ENCODE data around the gene MRPL21. TPM values are rescaled to one million over a fixed set of nuclear protein-coding genes. Genes with fewer than 3 reads are reported as not detected.
A peak's percentile ranks its signal among the peaks of the same experiment; 100 is the strongest.

MRPL21 gene
- total and polyA plus RNA-seq, 2 of the 13 experiments (the other 11 are each of a cell fraction or from before 2014, with no cell fraction given), result 61.5 to 100 TPM

GRCh38 chr11:68903288-68904247 is at the start of gene MRPL21, which contains the start of gene IGHMBP2 (continued):
- TF ChIP-seq MTA3 (CRISPR knock-in tag; IDR thresholded peaks at IDR 0.05) (no peak), ZNF34 (CRISPR knock-in tag; IDR thresholded peaks at IDR 0.05; ENCODE audit: borderline replicate concordance) (no peak; the same call in 1 of the 2 replicates), RFXAP (CRISPR knock-in tag; IDR thresholded peaks at IDR 0.05; ENCODE audit: borderline replicate concordance) (0 out of 2 replicates have a peak, but pooled peaks have one; percentile 83), NR2F6 (IDR thresholded peaks at IDR 0.05) (no peak), NR2F6 (CRISPR knock-in tag; IDR thresholded peaks at IDR 0.05) (peak; percentile 73; the same call in 1 of the 2 replicates), ZBTB44 (CRISPR knock-in tag; IDR thresholded peaks at IDR 0.05) (peak; percentile 85), ZNF670 (CRISPR knock-in tag; IDR thresholded peaks at IDR 0.05; ENCODE audit: borderline replicate concordance) (peak; percentile 75; the same call in 1 of the 2 replicates), ZNF343 (CRISPR knock-in tag; IDR thresholded peaks at IDR 0.05) (0 out of 2 replicates have a peak, but pooled peaks have one; percentile 79), ATAD3A (CRISPR knock-in tag; IDR thresholded peaks at IDR 0.05) (no peak), ELF1 (CRISPR knock-in tag; IDR thresholded peaks at IDR 0.05) (peak; percentile 81), REPIN1 (CRISPR knock-in tag; IDR thresholded peaks at IDR 0.05; ENCODE audit: borderline replicate concordance, low read depth) (peak; percentile 97), NFATC3 (CRISPR knock-in tag; IDR thresholded peaks at IDR 0.05) (no peak), ZNF780A (CRISPR knock-in tag; IDR thresholded peaks at IDR 0.05) (peak; percentile 77), ZNF230 (CRISPR knock-in tag; IDR thresholded peaks at IDR 0.05) (0 out of 2 replicates have a peak, but pooled peaks have one; percentile 69), ZFP41 (CRISPR knock-in tag; IDR thresholded peaks at IDR 0.05; ENCODE audit: borderline replicate concordance) (peak; percentile 97; the same call in 1 of the 2 replicates), BATF2 (CRISPR knock-in tag; IDR thresholded peaks at IDR 0.05) (no peak; the same call in 1 of the 2 replicates)
- TF ChIP-seq, protein P1, sequence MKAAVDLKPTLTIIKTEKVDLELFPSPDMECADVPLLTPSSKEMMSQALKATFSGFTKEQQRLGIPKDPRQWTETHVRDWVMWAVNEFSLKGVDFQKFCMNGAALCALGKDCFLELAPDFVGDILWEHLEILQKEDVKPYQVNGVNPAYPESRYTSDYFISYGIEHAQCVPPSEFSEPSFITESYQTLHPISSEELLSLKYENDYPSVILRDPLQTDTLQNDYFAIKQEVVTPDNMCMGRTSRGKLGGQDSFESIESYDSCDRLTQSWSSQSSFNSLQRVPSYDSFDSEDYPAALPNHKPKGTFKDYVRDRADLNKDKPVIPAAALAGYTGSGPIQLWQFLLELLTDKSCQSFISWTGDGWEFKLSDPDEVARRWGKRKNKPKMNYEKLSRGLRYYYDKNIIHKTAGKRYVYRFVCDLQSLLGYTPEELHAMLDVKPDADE (CRISPR knock-in tag; IDR thresholded peaks at IDR 0.05), result peak; percentile 78
- TF ChIP-seq, protein P2, sequence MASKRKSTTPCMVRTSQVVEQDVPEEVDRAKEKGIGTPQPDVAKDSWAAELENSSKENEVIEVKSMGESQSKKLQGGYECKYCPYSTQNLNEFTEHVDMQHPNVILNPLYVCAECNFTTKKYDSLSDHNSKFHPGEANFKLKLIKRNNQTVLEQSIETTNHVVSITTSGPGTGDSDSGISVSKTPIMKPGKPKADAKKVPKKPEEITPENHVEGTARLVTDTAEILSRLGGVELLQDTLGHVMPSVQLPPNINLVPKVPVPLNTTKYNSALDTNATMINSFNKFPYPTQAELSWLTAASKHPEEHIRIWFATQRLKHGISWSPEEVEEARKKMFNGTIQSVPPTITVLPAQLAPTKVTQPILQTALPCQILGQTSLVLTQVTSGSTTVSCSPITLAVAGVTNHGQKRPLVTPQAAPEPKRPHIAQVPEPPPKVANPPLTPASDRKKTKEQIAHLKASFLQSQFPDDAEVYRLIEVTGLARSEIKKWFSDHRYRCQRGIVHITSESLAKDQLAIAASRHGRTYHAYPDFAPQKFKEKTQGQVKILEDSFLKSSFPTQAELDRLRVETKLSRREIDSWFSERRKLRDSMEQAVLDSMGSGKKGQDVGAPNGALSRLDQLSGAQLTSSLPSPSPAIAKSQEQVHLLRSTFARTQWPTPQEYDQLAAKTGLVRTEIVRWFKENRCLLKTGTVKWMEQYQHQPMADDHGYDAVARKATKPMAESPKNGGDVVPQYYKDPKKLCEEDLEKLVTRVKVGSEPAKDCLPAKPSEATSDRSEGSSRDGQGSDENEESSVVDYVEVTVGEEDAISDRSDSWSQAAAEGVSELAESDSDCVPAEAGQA (IDR thresholded peaks at IDR 0.05; ENCODE audit: low read depth), result peak; percentile 97
- TF ChIP-seq, protein P2 (CRISPR knock-in tag; IDR thresholded peaks at IDR 0.05; ENCODE audit: borderline replicate concordance), result 0 out of 2 replicates have a peak, but pooled peaks have one; percentile 42

Data from HepG2 (cell line).